ENCODE measurements around the gene NEK7.

DNA sequence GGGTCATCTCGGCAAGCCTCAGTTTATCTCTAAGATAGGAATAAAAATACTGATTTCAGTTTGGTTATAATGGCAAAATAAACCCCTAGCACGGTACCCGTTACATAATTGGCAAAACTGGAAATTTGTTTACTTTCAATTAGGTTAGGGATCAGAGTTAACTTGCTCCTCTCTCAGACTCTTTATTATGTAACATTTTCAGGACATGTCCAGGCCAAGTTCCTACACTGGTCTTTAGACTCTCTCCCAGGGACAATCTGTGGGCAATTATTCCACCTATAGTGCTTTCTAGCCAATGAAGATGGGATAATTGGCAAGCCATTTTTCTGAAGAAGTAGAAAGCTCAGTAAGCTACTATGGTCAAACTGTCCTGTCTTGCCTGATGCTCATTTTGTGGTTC, 189.4 kb downstream of the NEK7 start:
- TF ChIP-seq EZH2phosphoT487 (IDR thresholded peaks at IDR 0.05; ENCODE audit: insufficient read depth, low read depth) (no peak), EZH2 (IDR thresholded peaks at IDR 0.05; ENCODE audit: insufficient read depth, poor library complexity, severe bottlenecking) (no peak)

Data from GM23248 (cell line).